OCI-LY3 (cell line): Measurements from ENCODE around the gene SCGB2B2.
A peak's percentile ranks its signal among the peaks of the same experiment; 100 is the strongest.

Experiments used
- CTCF ChIP-seq: fragments of 200-600, 300-600 bp; sonication (generic); IDR thresholded peaks from 2 replicates; pipeline ENCODE4 v1.5.1; 2014; ENCODE audit warnings: antibody characterized with exemption, low read length, low read depth
- EZH2phosphoT487 ChIP-seq: fragments of 200-600 bp; shearing (Covaris generic); IDR thresholded peaks from 2 replicates; pipeline ENCODE4 v1.6.1; 2018; ENCODE audit warnings: antibody characterized with exemption, mixed run types, low read depth

- TF ChIP-seq CTCF (peak; percentile 95), EZH2phosphoT487 (no peak)
Observed at GRCh38 chr19:34639491-34640085, 37.4 kb downstream of the SCGB2B2 start.
